Neural progenitor cell (in vitro differentiated cells): Measurements from ENCODE around the gene NEK8. TPM values are rescaled to one million over a fixed set of nuclear protein-coding genes. Genes with fewer than 3 reads are reported as not detected.

Experiments
- DNase-seq: peaks from one replicate; pipeline ENCODE4 v3.0.0-alpha.2; 2016; ENCODE audit warnings: low spot score
- H2AFZ ChIP-seq: fragments of 200-600 bp; sonication (generic); replicated peaks from 2 replicates; pipeline ENCODE4 v1.6.1; 2016; ENCODE audit warnings: antibody characterized with exemption
- H3F3A ChIP-seq: fragments of 200-600 bp; sonication (generic); 2 replicates; pipeline ENCODE4 v1.6.1; 2016; ENCODE audit warnings: antibody characterized with exemption, low read depth
- H3K27ac ChIP-seq: fragments of 200-600 bp; sonication (generic); 2 replicates; pipeline ENCODE4 v1.5.1; 2016; ENCODE audit warnings: mild to moderate bottlenecking
- H3K27me3 ChIP-seq: fragments of 200-600 bp; sonication (generic); 2 replicates; pipeline ENCODE4 v1.6.1; 2016; ENCODE audit warnings: mild to moderate bottlenecking, moderate library complexity
- H3K36me3 ChIP-seq: fragments of 200-600 bp; sonication (generic); 2 replicates; pipeline ENCODE4 v1.5.1; 2016
- H3K4me1 ChIP-seq: fragments of 200-600 bp; sonication (generic); 2 replicates; pipeline ENCODE4 v1.6.1; 2016; ENCODE audit warnings: mixed run types
- H3K4me2 ChIP-seq: fragments of 200-600 bp; sonication (generic); 2 replicates; pipeline ENCODE4 v1.6.1; 2016
- H3K4me3 ChIP-seq: fragments of 200-600 bp; sonication (generic); 2 replicates; pipeline ENCODE4 v1.5.1; 2016
- H3K79me2 ChIP-seq: fragments of 200-600 bp; sonication (generic); 2 replicates; pipeline ENCODE4 v1.6.1; 2016; ENCODE audit warnings: low read depth
- H3K9ac ChIP-seq: fragments of 200-600 bp; sonication (generic); 2 replicates; pipeline ENCODE4 v1.6.1; 2016
- H3K9me3 ChIP-seq: fragments of 200-600 bp; sonication (generic); 2 replicates; pipeline ENCODE4 v1.5.1; 2016; ENCODE audit warnings: low read depth
- H4K20me1 ChIP-seq: fragments of 200-600 bp; sonication (generic); 2 replicates; pipeline ENCODE4 v1.6.1; 2016; ENCODE audit warnings: low read depth
- H3K27ac Mint-ChIP-seq: 3 replicates; pipeline ENCODE4 v1.8.0; 2021; ENCODE audit warnings: mixed read lengths
- H3K27me3 Mint-ChIP-seq: 2 replicates; pipeline ENCODE4 v1.8.0; 2022; ENCODE audit warnings: low read depth, mild to moderate bottlenecking, inconsistent platforms, moderate library complexity, mixed read lengths; ENCODE audit not compliant: insufficient read depth
- H3K36me3 Mint-ChIP-seq: 3 replicates; pipeline ENCODE4 v1.8.0; 2021; ENCODE audit warnings: mixed read lengths
- H3K4me1 Mint-ChIP-seq: 3 replicates; pipeline ENCODE4 v1.8.0; 2021; ENCODE audit warnings: mixed read lengths
- H3K4me3 Mint-ChIP-seq: 3 replicates; pipeline ENCODE4 v1.8.0; 2021; ENCODE audit warnings: mild to moderate bottlenecking, moderate library complexity, mixed read lengths
- H3K9me3 Mint-ChIP-seq: 3 replicates; pipeline ENCODE4 v1.8.0; 2020; ENCODE audit warnings: mixed read lengths
- EZH2 ChIP-seq: fragments of 200-600 bp; sonication (generic); IDR thresholded peaks from 2 replicates; pipeline ENCODE4 v1.6.1; 2017; ENCODE audit warnings: antibody characterized with exemption, mild to moderate bottlenecking, moderate library complexity
- EZH2phosphoT487 ChIP-seq: fragments of 200-600 bp; sonication (generic); IDR thresholded peaks from 2 replicates; pipeline ENCODE4 v1.6.1; 2017; ENCODE audit warnings: antibody characterized with exemption
- total RNA-seq: library from RNA; depleted of rRNA; stranded (reverse); fragments of >200 nt; gene quantifications from 2 replicates; pipeline ENCODE4 v1.2.3, GENCODE V29; 2015; ENCODE audit warnings: low replicate concordance
- TF ChIP-seq, protein P1 (sequence below): fragments of 200-600 bp; sonication (generic); IDR thresholded peaks from 2 replicates; pipeline ENCODE4 v1.5.1; 2017; ENCODE audit warnings: antibody characterized with exemption, mild to moderate bottlenecking

The NEK8 gene
- total RNA-seq, 1 donor from 2014 or later: 3.7 TPM

GRCh38 chr17:28716740-28717577, 11.6 kb upstream of the NEK8 start:
- peaks cover 11% of the 10 kb centered on the region for H3K27me3 Mint-ChIP-seq
- H3K27me3 ChIP-seq: no peaks in the 10 kb centered on the region

DNA sequence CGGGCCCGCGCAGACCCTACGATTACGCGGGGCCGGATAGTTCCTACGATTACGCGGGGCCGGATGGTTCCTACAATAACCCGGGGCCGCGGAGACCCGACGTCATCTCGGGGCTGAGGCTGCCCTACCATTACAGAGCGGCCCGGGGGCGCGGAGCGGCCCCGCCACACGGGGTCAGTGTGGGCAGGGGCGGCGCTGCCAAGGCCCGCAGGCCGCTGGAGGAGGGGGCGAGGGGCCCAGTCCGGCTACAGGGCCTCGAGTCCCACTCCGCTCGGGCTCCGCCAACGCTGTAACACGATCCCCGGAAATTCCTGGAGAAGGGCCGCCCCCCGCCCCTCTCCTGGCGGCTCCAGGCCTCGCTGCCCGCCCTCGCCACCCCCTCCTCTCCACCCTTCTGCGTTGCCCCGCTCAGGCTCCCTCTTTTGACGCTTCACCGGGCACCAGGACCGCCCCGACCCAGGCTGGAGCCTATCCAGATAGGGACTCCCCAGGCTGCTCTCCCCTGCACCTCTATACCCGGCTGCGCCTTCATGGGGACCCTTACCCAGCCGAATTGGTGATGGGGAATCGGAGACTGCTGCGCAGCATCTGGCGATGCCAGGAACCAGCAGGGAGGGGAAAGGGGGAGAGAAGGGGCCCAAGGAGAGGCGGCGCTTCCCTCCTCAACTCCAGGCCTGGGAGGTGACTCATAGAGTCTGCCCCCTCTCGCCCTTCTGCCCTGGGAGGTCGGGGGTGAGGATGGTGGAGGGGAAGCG, 10.8 kb upstream of the NEK8 start, which contains the start of gene RAB34:
RAB34 (minus strand) TSS at position 291 of the 755 bp plus-strand sequence. CDS start 602 bp downstream, outside the sequence.
- H3K4me1 ChIP-seq: peaks cover 35% of the 10 kb centered on the region
- peaks cover 42% of the 10 kb centered on the region for H3K36me3 Mint-ChIP-seq
- H4K20me1 ChIP-seq: peaks cover 29% of the 10 kb centered on the region
- peaks cover 52% of the 10 kb centered on the region for H3K79me2 ChIP-seq
- DNase-seq: peak; percentile 99
- H3K27me3 ChIP-seq: no peaks in the 10 kb centered on the region
- no peaks in the 10 kb centered on the region for H3K9me3 ChIP-seq
- peak within 1 kb of the TSS; percentile 17 for H3K27ac ChIP-seq
- H3K9ac ChIP-seq: peak within 1 kb of the TSS; percentile 51
- peak within 1 kb of the TSS; percentile 88 for H3K4me3 ChIP-seq
- peak within 1 kb of the TSS; percentile 99 for H3K4me2 ChIP-seq
- no peak for TF ChIP-seq EZH2
- TF ChIP-seq, protein P1, sequence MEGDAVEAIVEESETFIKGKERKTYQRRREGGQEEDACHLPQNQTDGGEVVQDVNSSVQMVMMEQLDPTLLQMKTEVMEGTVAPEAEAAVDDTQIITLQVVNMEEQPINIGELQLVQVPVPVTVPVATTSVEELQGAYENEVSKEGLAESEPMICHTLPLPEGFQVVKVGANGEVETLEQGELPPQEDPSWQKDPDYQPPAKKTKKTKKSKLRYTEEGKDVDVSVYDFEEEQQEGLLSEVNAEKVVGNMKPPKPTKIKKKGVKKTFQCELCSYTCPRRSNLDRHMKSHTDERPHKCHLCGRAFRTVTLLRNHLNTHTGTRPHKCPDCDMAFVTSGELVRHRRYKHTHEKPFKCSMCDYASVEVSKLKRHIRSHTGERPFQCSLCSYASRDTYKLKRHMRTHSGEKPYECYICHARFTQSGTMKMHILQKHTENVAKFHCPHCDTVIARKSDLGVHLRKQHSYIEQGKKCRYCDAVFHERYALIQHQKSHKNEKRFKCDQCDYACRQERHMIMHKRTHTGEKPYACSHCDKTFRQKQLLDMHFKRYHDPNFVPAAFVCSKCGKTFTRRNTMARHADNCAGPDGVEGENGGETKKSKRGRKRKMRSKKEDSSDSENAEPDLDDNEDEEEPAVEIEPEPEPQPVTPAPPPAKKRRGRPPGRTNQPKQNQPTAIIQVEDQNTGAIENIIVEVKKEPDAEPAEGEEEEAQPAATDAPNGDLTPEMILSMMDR: peak; percentile 63
- H3K9me3 Mint-ChIP-seq: no peaks in the 10 kb centered on the region
- H3K27me3 Mint-ChIP-seq: peaks cover 11% of the 10 kb centered on the region
- H3K4me1 Mint-ChIP-seq: peaks cover 58% of the 10 kb centered on the region
- peaks cover 62% of the 10 kb centered on the region for H3F3A ChIP-seq
- peak within 1 kb of the TSS; percentile 88 for H3K4me3 Mint-ChIP-seq
- H2AFZ ChIP-seq: peak within 1 kb of the TSS; percentile 2
- peak within 1 kb of the TSS; percentile 87 for H3K27ac Mint-ChIP-seq
- H3K36me3 ChIP-seq: peaks cover 7% of the 10 kb centered on the region

More at GRCh38 chr17:28716740-28717577, 11.6 kb upstream of the NEK8 start:
- H2AFZ ChIP-seq: peak overlapping the region; percentile 2
- H3K27ac Mint-ChIP-seq: peak overlapping the region; percentile 14
- H3K4me1 Mint-ChIP-seq: peaks cover 57% of the 10 kb centered on the region
- no peaks in the 10 kb centered on the region for H3K9me3 ChIP-seq
- peaks cover 44% of the 10 kb centered on the region for H3K79me2 ChIP-seq
- peaks cover 7% of the 10 kb centered on the region for H3K36me3 ChIP-seq
- no peaks in the 10 kb centered on the region for H3K9me3 Mint-ChIP-seq
- H3K4me3 Mint-ChIP-seq: peak overlapping the region; percentile 87
- peaks cover 41% of the 10 kb centered on the region for H3K36me3 Mint-ChIP-seq
- DNase-seq: peak; percentile 78
- H3K9ac ChIP-seq: peak overlapping the region; percentile 51
- peak overlapping the region; percentile 83 for H3K4me2 ChIP-seq
- peaks cover 21% of the 10 kb centered on the region for H4K20me1 ChIP-seq
- H3K4me1 ChIP-seq: peaks cover 35% of the 10 kb centered on the region
- H3F3A ChIP-seq: peaks cover 62% of the 10 kb centered on the region
- H3K4me3 ChIP-seq: peak overlapping the region; percentile 88
- peak overlapping the region; percentile 17 for H3K27ac ChIP-seq
- TF ChIP-seq EZH2: no peak
- TF ChIP-seq, protein P1: no peak
- TF ChIP-seq EZH2phosphoT487: no peak

GRCh38 chr17:28718333-28719020, 10.1 kb upstream of the NEK8 start:
- H3K4me1 Mint-ChIP-seq: peaks cover 60% of the 10 kb centered on the region
- H3K36me3 Mint-ChIP-seq: peaks cover 45% of the 10 kb centered on the region
- Histone ChIP-seq H4K20me1 (peaks cover 36% of the 10 kb centered on the region), H3F3A (peaks cover 62% of the 10 kb centered on the region), H3K4me1 (peaks cover 38% of the 10 kb centered on the region), H3K4me2 (peak overlapping the region; percentile 99), H3K4me3 (peak overlapping the region; percentile 88), H3K27me3 (no peaks in the 10 kb centered on the region), H3K9ac (no peak overlapping the region), H3K36me3 (peaks cover 7% of the 10 kb centered on the region), H3K79me2 (peaks cover 59% of the 10 kb centered on the region), H2AFZ (no peak overlapping the region), H3K9me3 (no peaks in the 10 kb centered on the region), H3K27ac (peak overlapping the region; percentile 5)
- H3K4me3 Mint-ChIP-seq: peak overlapping the region; percentile 88
- peaks cover 11% of the 10 kb centered on the region for H3K27me3 Mint-ChIP-seq
- peak overlapping the region; percentile 87 for H3K27ac Mint-ChIP-seq
- no peaks in the 10 kb centered on the region for H3K9me3 Mint-ChIP-seq
- peak; percentile 49 for DNase-seq
- TF ChIP-seq EZH2phosphoT487 (no peak), EZH2 (no peak)
- TF ChIP-seq, protein P1: no peak
